ENCODE measurements around the gene PROZ. TPM values are rescaled to one million over a fixed set of nuclear protein-coding genes. Genes with fewer than 3 reads are reported as not detected.
"Not testable (repeated sequence)": the region's sequence is repeated elsewhere in the genome, so short reads cannot be mapped to it uniquely, and the experiment has no call there.

The PROZ gene
- total RNA-seq, 1 donor from 2014 or later = not detected

DNA sequence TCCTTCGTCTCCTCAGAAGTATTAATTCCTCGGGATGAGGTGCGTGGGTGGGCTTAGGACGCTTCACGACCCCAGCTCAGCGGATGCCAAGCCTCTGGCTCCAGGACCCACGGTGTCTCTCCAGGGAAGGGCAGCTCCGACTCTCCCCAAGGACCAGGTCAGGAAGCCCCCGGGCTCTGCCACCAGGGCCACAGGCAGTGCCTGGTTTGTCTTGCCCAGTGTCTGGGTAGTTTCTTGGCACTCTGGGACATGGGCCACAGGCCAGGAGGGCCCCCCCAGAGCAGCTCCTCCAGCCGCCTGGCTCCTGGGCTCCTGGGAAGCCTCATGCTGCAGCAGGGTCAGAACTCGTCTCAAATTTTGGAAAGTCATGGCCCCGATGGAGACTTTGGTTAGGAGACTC, 2.5 kb downstream of the PROZ start:
- no peak for DNase-seq (ENCODE audit: low spot score, unreplicated experiment)
- Mint-ChIP-seq H3K4me3 (ENCODE audit: low read depth) (no peak overlapping the region), H3K4me1 (ENCODE audit: low read depth) (peaks cover 10% of the 10 kb centered on the region), H3K27me3 (peaks cover 35% of the 10 kb centered on the region), H3K9me3 (ENCODE audit: low read depth) (no peaks in the 10 kb centered on the region), H3K27ac (no peak overlapping the region), H3K36me3 (ENCODE audit: insufficient read depth) (peaks cover 2% of the 10 kb centered on the region)
- TF ChIP-seq, protein P1, sequence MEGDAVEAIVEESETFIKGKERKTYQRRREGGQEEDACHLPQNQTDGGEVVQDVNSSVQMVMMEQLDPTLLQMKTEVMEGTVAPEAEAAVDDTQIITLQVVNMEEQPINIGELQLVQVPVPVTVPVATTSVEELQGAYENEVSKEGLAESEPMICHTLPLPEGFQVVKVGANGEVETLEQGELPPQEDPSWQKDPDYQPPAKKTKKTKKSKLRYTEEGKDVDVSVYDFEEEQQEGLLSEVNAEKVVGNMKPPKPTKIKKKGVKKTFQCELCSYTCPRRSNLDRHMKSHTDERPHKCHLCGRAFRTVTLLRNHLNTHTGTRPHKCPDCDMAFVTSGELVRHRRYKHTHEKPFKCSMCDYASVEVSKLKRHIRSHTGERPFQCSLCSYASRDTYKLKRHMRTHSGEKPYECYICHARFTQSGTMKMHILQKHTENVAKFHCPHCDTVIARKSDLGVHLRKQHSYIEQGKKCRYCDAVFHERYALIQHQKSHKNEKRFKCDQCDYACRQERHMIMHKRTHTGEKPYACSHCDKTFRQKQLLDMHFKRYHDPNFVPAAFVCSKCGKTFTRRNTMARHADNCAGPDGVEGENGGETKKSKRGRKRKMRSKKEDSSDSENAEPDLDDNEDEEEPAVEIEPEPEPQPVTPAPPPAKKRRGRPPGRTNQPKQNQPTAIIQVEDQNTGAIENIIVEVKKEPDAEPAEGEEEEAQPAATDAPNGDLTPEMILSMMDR (IDR thresholded peaks at IDR 0.05; ENCODE audit: unreplicated experiment) = no peak

DNA sequence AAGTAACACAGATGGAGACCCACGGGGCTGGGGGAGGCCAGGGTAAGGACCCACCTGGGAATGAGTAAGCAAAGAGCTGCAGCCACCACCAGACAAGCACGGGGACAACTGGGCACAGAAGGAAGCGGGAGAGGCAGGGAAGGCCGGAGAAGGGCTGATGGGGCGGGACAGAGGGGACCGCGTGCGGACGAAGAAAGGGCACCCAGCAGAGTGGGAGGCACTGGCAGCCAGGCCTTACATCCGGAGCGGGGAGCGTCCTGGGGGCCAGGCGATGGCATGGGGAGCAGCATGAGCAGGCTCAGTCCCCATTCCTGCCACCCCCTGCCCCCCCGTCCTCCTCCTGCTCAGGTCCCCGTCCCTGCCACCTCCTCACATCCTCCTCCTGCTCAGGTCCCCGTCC, 3.0 kb downstream of the PROZ start:
- Mint-ChIP-seq H3K27me3 (peaks cover 35% of the 10 kb centered on the region), H3K4me3 (ENCODE audit: low read depth) (no peak overlapping the region), H3K9me3 (ENCODE audit: low read depth) (no peaks in the 10 kb centered on the region), H3K4me1 (ENCODE audit: low read depth) (peaks cover 10% of the 10 kb centered on the region), H3K27ac (no peak overlapping the region), H3K36me3 (ENCODE audit: insufficient read depth) (peaks cover 5% of the 10 kb centered on the region)
- DNase-seq (ENCODE audit: low spot score, unreplicated experiment) = no peak
- TF ChIP-seq, protein P1 (IDR thresholded peaks at IDR 0.05; ENCODE audit: unreplicated experiment) = no peak

DNA sequence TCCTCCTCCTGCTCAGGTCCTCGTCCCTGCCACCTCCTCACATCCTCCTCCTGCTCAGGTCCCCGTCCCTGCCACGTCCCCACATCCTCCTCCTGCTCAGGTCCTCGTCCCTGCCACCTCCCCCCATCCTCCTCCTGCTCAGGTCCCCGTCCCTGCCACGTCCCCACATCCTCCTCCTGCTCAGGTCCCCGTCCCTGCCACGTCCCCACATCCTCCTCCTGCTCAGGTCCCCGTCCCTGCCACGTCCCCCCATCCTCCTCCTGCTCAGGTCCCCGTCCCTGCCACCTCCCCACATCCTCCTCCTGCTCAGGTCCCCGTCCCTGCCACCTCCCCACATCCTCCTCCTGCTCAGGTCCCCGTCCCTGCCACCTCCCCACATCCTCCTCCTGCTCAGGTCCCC, 3.5 kb downstream of the PROZ start:
- Mint-ChIP-seq H3K27me3 (peaks cover 33% of the 10 kb centered on the region), H3K4me1 (ENCODE audit: low read depth) (peaks cover 10% of the 10 kb centered on the region)
- not testable (repeated sequence) for DNase-seq (ENCODE audit: low spot score, unreplicated experiment); H3K9me3 Mint-ChIP-seq (ENCODE audit: low read depth); H3K36me3 Mint-ChIP-seq (ENCODE audit: insufficient read depth); H3K27ac Mint-ChIP-seq; H3K4me3 Mint-ChIP-seq (ENCODE audit: low read depth)

DNA sequence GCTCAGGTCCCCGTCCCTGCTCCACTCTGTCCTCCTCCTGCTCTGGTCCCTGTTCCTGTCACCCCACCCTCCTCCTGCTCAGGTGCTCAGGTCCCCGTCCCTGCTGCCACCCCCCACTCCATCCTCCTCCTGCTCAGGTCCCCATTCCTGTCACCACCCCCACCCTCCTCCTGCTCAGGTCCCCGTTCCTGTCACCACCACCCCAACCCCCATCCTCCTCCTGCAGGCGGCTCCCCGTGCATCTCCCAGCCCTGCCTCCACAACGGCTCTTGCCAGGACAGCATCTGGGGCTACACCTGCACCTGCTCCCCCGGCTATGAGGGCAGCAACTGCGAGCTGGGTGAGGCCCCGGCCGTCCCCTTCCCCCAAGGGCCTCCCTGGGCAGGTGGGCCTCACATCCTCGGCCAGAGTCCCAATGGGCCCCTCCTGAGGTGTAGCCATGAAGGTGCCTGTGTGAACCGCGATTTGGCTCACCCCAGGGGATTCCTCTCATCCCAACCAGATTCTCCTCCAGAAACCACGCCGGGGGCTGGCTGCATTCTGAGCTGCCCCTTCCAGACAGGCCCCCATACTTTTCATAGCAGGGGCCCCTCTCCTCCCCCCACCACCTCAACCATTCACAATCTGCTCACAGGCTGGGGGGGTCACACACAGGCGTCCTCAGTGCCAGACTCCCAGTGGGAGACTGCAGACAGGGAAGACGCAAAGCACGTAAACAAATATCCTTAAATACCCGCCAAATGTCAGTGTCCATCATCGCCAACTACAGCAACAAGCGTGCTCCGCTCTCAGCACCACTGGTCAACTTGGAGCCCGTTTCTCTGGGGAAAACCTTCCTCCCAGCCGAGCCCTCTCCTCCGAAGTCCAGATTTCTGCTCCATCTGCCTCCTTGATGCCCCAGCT, 4.6 kb downstream of the PROZ start:
- TF ChIP-seq, protein P1 (IDR thresholded peaks at IDR 0.05; ENCODE audit: unreplicated experiment) = no peak
- Mint-ChIP-seq H3K4me1 (ENCODE audit: low read depth) (peaks cover 10% of the 10 kb centered on the region), H3K9me3 (ENCODE audit: low read depth) (no peaks in the 10 kb centered on the region), H3K27me3 (peaks cover 27% of the 10 kb centered on the region), H3K27ac (no peak overlapping the region), H3K4me3 (ENCODE audit: low read depth) (no peak overlapping the region), H3K36me3 (ENCODE audit: insufficient read depth) (peaks cover 13% of the 10 kb centered on the region)
- no peak for DNase-seq (ENCODE audit: low spot score, unreplicated experiment)

DNA sequence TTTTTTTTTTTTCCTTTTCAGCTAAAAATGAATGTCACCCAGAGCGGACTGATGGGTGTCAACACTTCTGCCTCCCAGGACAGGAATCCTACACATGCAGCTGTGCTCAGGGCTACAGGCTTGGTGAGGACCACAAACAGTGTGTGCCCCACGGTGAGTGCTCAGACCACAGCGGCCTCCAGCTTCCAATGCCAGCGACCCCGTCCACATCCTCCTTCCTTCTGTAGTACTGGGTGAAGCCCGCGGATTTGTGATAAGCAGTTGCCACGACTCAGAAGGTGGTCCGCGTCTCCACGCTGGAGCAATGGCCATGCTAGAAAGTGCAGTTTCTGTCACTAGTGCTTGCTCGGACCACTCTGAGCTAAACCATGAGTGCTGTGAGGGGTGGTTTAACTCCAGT, 6.0 kb downstream of the PROZ start:
- H3K27ac Mint-ChIP-seq = no peak overlapping the region
- H3K4me1 Mint-ChIP-seq (ENCODE audit: low read depth) = peaks cover 6% of the 10 kb centered on the region
- peaks cover 27% of the 10 kb centered on the region for H3K27me3 Mint-ChIP-seq
- peaks cover 17% of the 10 kb centered on the region for H3K36me3 Mint-ChIP-seq (ENCODE audit: insufficient read depth)
- no peak overlapping the region for H3K4me3 Mint-ChIP-seq (ENCODE audit: low read depth)
- no peak for DNase-seq (ENCODE audit: low spot score, unreplicated experiment)
- H3K9me3 Mint-ChIP-seq (ENCODE audit: low read depth) = no peaks in the 10 kb centered on the region
- TF ChIP-seq, protein P1 (IDR thresholded peaks at IDR 0.05; ENCODE audit: unreplicated experiment) = no peak

DNA sequence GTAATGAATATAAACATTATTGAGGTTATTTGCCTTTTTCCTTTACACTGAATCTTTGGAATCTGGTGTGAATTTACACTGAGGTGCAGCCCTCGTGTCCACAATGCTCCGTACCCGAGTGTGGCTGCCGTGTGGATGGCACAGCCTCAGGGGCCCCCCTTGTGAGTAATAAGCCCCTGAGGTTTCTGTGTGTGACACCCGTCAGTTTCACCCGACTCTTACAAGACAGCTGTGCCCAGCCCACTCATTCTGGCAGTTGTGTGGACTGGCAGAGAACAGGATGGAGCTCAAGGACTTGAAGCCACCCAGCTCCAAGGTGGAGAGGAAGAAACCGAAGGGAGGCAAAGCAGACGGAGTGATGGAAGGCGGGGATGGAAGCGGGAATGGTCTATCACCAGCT, 7.8 kb downstream of the PROZ start:
- DNase-seq (ENCODE audit: low spot score, unreplicated experiment) = no peak
- Mint-ChIP-seq H3K27me3 (peaks cover 14% of the 10 kb centered on the region), H3K27ac (no peak overlapping the region), H3K4me1 (ENCODE audit: low read depth) (peaks cover 20% of the 10 kb centered on the region), H3K9me3 (ENCODE audit: low read depth) (no peaks in the 10 kb centered on the region), H3K36me3 (ENCODE audit: insufficient read depth) (peaks cover 19% of the 10 kb centered on the region), H3K4me3 (ENCODE audit: low read depth) (no peak overlapping the region)
- TF ChIP-seq, protein P1 (IDR thresholded peaks at IDR 0.05; ENCODE audit: unreplicated experiment) = no peak
